OCI-LY1 (cell line): ENCODE measurements around the gene RUNX3.

ENCODE experiments used
- H2AFZ ChIP-seq: fragments of 200-600 bp; sonication (generic), shearing (Covaris generic); 2 replicates; pipeline ENCODE4 v1.6.0; 2014; ENCODE audit warnings: antibody characterized with exemption, mild to moderate bottlenecking, low read length
- H3F3A ChIP-seq: fragments of 200-600 bp; sonication (generic), shearing (Covaris generic); 2 replicates; pipeline ENCODE4 v1.6.0; 2014; ENCODE audit warnings: mild to moderate bottlenecking, antibody characterized with exemption, low read length, moderate library complexity; ENCODE audit not compliant: insufficient read depth
- H3K27ac ChIP-seq: fragments of 200-600 bp; sonication (generic); 2 replicates; pipeline ENCODE4 v1.5.1; 2014; ENCODE audit warnings: low read length, mixed run types, mild to moderate bottlenecking, low read depth; ENCODE audit not compliant: poor library complexity, severe bottlenecking
- H3K27me3 ChIP-seq: fragments of 200-600 bp; sonication (generic); 2 replicates; pipeline ENCODE4 v1.6.0; 2014; ENCODE audit warnings: antibody characterized with exemption, mild to moderate bottlenecking, low read length, moderate library complexity; ENCODE audit not compliant: insufficient read depth
- H3K36me3 ChIP-seq: fragments of 200-600 bp; sonication (generic); 2 replicates; pipeline ENCODE4 v1.6.1; 2014; ENCODE audit warnings: mild to moderate bottlenecking, antibody characterized with exemption, low read length, moderate library complexity, mixed read lengths; ENCODE audit not compliant: insufficient read depth
- H3K4me1 ChIP-seq: fragments of 200-600 bp; sonication (generic); 2 replicates; pipeline ENCODE4 v1.5.1; 2014; ENCODE audit warnings: mild to moderate bottlenecking, low read length, moderate library complexity; ENCODE audit not compliant: insufficient read depth, severe bottlenecking
- H3K4me2 ChIP-seq: fragments of 200-600 bp; sonication (generic), shearing (Covaris generic); 2 replicates; pipeline ENCODE4 v1.6.1; 2014; ENCODE audit warnings: low read length
- H3K4me3 ChIP-seq: fragments of 200-600 bp; sonication (generic); 2 replicates; pipeline ENCODE4 v1.5.1; 2014; ENCODE audit warnings: low read length, low read depth, mild to moderate bottlenecking, mixed read lengths; ENCODE audit not compliant: poor library complexity, severe bottlenecking
- H3K79me2 ChIP-seq: fragments of 200-600 bp; shearing (Covaris generic); 2 replicates; pipeline ENCODE4 v1.6.1; 2016; ENCODE audit warnings: mixed run types, low read length, mixed read lengths; ENCODE audit not compliant: insufficient read depth
- H3K9ac ChIP-seq: fragments of 200-600 bp; sonication (generic), shearing (Covaris generic); 2 replicates; pipeline ENCODE4 v1.6.1; 2014; ENCODE audit warnings: mild to moderate bottlenecking, low read length, mixed read lengths
- H3K9me2 ChIP-seq: fragments of 200-600 bp; sonication (generic), shearing (Covaris generic); 2 replicates; pipeline ENCODE4 v1.6.1; 2014; ENCODE audit warnings: low read depth, mild to moderate bottlenecking, low read length, mixed read lengths
- H3K9me3 ChIP-seq: fragments of 200-600 bp; shearing (Covaris generic); 2 replicates; pipeline ENCODE4 v1.6.1; 2014; ENCODE audit warnings: low read length, mixed read lengths
- H4K20me1 ChIP-seq: fragments of 200-600 bp; sonication (generic), shearing (Covaris generic); 2 replicates; pipeline ENCODE4 v1.6.0; 2016; ENCODE audit warnings: mild to moderate bottlenecking, low read length; ENCODE audit not compliant: insufficient read depth
- CTCF ChIP-seq: fragments of 200-600 bp; sonication (generic), shearing (Covaris generic); IDR thresholded peaks from 2 replicates; pipeline ENCODE4 v1.5.1; 2017; ENCODE audit warnings: mild to moderate bottlenecking, antibody characterized with exemption, low read length, moderate library complexity, mixed read lengths
- EZH2 ChIP-seq: fragments of 200-600 bp; sonication (generic), shearing (Covaris generic); IDR thresholded peaks from 2 replicates; pipeline ENCODE4 v1.8.0; 2017; ENCODE audit warnings: borderline replicate concordance, mixed run types, mild to moderate bottlenecking, antibody characterized with exemption, low read length, moderate library complexity, mixed read lengths

RUNX3 gene

GRCh38 chr1:24920533-24920925 lies 9.5 kb downstream of the RUNX3 start:
- Histone ChIP-seq H3K27ac (no peak overlapping the region), H3K9me3 (no peaks in the 10 kb centered on the region), H3K36me3 (0 out of 2 replicates have a peak, but pooled peaks cover 5% of the 10 kb centered on the region), H3K4me1 (peaks cover 25% of the 10 kb centered on the region), H3K27me3 (no peaks in the 10 kb centered on the region), H3F3A (no peaks in the 10 kb centered on the region), H3K4me3 (no peak overlapping the region), H3K4me2 (no peak overlapping the region), H2AFZ (no peak overlapping the region), H4K20me1 (no peaks in the 10 kb centered on the region), H3K9me2 (no peaks in the 10 kb centered on the region), H3K79me2 (no peaks in the 10 kb centered on the region), H3K9ac (no peak overlapping the region)
- TF ChIP-seq CTCF (no peak), EZH2 (no peak)

DNA sequence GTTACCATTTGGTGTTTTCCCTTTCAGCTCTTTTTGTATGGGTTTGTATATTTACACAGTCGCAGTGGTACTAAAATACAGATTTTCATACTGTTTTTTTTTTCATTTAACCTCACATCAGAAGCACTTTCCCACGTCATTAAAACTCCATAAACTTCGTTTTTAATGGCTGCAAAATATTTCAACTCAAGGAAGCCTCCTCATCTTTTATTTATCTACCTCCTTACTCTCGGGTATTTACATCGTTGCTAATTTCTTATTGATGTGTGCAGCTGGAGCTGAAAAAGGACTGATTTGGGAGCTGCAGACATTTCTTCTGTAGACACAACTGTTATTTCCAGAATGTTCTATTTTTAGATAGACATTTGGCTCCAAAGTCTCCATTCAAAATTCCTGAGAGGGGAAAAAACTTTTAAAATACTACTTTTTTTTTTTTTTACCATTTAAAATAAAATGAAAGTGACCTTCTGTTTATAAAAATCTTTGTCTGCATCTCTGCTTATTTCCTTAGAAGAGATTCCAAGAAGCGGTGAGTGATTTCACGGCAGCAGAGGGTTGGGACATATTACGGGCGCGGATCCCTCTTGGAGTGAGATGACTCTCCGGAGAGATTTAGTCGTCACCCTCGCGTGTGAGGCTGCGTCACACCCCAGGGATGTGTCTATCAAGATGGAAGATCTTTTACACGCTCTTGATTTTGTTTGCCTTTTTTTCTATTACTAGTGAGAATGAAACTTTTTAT lies 10.1 kb downstream of the RUNX3 start:
- no peak overlapping the region for H3K4me2 ChIP-seq

DNA sequence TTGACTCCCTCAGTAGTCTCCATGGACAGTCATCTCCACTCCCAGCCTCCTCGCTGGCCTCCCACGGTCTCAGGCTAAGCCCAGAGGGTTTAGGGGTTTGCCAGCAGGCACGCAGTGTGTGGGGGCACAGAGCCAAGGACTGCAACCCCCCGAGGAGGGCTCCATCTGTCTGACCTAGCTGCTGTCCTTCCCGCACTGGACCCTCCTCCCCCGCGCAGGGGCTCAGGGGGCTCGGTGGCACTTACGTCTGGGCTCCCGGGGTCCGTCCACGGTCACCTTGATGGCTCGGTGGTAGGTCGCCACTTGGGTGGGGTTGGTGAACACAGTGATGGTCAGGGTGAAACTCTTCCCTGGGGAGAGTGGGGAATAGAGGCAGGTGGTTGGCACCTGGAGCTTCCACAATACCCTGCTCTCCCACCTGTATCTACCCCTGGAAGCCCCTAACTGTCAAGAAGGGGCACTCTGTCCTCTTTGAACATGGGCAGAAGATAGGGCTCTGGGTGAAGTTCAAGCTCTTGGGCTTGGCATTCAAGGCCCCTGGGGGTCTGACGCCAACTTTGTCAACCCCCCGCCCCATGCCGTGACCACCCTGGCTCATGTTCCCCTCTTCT lies 11.0 kb downstream of the RUNX3 start:
- Histone ChIP-seq H3K9me2 (no peaks in the 10 kb centered on the region), H3K36me3 (0 out of 2 replicates have a peak, but pooled peaks cover 5% of the 10 kb centered on the region), H3K4me2 (no peak overlapping the region), H3K9ac (no peak overlapping the region), H4K20me1 (no peaks in the 10 kb centered on the region), H3F3A (no peaks in the 10 kb centered on the region), H3K27me3 (no peaks in the 10 kb centered on the region), H3K79me2 (no peaks in the 10 kb centered on the region), H3K4me1 (peaks cover 11% of the 10 kb centered on the region), H2AFZ (no peak overlapping the region), H3K27ac (no peak overlapping the region), H3K9me3 (no peaks in the 10 kb centered on the region), H3K4me3 (no peak overlapping the region)
- no peak for TF ChIP-seq EZH2
- TF ChIP-seq CTCF, result no peak

More for the DNA sequence above, 10.1 kb downstream of the RUNX3 start:
- H3F3A ChIP-seq, result no peaks in the 10 kb centered on the region
- no peak overlapping the region for H2AFZ ChIP-seq
- no peaks in the 10 kb centered on the region for H3K9me2 ChIP-seq
- no peaks in the 10 kb centered on the region for H3K79me2 ChIP-seq
- no peaks in the 10 kb centered on the region for H3K27me3 ChIP-seq
- H3K9ac ChIP-seq, result no peak overlapping the region
- no peak overlapping the region for H3K4me3 ChIP-seq
- no peak for TF ChIP-seq EZH2
- no peak for TF ChIP-seq CTCF
- H3K4me1 ChIP-seq, result peaks cover 19% of the 10 kb centered on the region
- 0 out of 2 replicates have a peak, but pooled peaks cover 5% of the 10 kb centered on the region for H3K36me3 ChIP-seq
- no peak overlapping the region for H3K27ac ChIP-seq
- no peaks in the 10 kb centered on the region for H3K9me3 ChIP-seq
- no peaks in the 10 kb centered on the region for H4K20me1 ChIP-seq
